IPS DF 4.7 (cell line): ENCODE data around the gene UQCRC2.
"Not testable (repeated sequence)": the region's sequence is repeated elsewhere in the genome, so short reads cannot be mapped to it uniquely, and the experiment has no call there.

Experiments
- DNase-seq: peaks from one replicate; pipeline ENCODE4 v3.0.0-alpha.2; 2013; ENCODE audit warnings: low spot score; ENCODE audit errors: extremely low read depth

The UQCRC2 gene

GRCh38 chr16:21980032-21980431, 26.9 kb downstream of the UQCRC2 start:
- no peak for DNase-seq

GRCh38 chr16:21982108-21982507, 28.9 kb downstream of the UQCRC2 start:
- DNase-seq = no peak

- no peak for DNase-seq
Measured at GRCh38 chr16:21984062-21984461, 30.9 kb downstream of the UQCRC2 start.

GRCh38 chr16:21985524-21985923, 32.4 kb downstream of the UQCRC2 start:
- no peak for DNase-seq

DNA sequence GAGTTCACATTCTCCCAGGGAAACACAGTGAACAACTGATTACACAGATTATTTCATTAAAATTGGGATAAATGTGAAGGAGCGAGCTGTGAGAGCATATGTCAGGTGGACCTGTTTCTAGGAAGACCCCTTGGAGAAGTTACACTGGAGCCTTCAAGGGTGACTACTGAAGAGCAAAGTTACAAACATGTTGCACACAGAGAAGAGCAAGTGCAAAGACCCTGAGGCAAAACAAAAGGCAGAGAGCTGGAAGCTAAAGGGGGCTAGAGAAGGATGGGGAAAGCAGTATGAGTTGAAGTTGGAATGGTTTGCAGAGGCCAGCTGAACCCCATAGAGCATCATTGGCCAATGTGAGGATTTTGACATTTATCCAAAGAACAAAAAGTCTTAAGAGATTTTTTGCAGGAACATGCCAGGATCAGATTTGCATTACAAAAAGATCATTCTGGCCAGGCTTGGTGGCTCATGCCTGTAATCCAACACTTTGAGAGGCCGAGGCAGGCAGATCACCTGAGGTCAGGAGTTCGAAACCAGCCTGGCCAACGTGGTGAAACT, 33.6 kb downstream of the UQCRC2 start:
- no peak for DNase-seq

DNA sequence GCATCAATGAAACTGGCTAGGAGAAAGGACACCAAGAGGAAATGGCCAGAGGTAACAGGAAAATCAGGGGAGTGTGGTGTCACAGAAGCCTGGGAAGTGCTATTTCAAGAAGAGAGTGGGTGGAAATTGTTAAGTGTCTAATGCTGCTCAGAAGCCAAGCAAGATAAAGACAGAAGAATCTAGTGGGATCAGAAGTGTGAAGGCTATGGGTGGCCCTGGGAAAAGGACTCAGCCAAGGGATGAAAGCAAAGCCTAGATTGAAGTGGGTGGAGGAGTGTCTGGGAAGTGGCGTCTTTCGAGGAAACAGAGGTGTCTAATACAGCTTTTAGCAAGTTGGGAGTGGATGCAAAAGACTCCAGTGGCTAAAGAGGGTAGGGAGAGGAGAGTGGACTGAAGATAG, 34.3 kb downstream of the UQCRC2 start:
- DNase-seq = no peak

- no peak for DNase-seq
Measured at GRCh38 chr16:21989133-21989532, 36.0 kb downstream of the UQCRC2 start.

GRCh38 chr16:21989751-21990150, 36.6 kb downstream of the UQCRC2 start:
- DNase-seq = no peak

DNA sequence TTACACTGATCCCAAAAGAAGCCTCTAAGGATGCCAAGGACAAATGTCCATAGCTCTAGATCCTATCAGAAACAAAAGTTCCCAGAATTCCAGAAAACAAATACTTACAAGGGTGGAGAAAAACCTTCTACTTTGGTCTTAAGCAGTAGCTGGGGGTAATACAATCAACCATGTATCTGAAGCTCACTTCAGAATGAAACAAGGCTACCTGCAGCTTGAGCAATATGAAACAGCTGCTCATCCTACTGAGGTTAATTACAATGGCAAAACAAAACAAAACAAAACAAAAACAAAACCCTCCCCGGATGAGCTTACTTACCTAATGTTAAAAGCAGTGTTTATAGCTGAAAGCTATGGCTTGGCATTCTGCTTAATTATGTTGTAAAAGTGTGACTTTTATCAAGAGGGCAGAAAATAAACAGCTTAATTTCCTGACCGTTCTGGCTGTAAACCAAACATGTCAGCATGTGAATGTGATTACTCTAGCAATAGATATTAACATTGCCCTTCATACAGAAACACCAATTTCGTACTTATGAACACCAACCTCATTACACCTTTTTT, 37.3 kb downstream of the UQCRC2 start:
- no peak for DNase-seq

GRCh38 chr16:21991621-21992020, 38.5 kb downstream of the UQCRC2 start:
- DNase-seq = no peak

GRCh38 chr16:21994856-21995465, 41.8 kb downstream of the UQCRC2 start:
- DNase-seq = no peak

DNA sequence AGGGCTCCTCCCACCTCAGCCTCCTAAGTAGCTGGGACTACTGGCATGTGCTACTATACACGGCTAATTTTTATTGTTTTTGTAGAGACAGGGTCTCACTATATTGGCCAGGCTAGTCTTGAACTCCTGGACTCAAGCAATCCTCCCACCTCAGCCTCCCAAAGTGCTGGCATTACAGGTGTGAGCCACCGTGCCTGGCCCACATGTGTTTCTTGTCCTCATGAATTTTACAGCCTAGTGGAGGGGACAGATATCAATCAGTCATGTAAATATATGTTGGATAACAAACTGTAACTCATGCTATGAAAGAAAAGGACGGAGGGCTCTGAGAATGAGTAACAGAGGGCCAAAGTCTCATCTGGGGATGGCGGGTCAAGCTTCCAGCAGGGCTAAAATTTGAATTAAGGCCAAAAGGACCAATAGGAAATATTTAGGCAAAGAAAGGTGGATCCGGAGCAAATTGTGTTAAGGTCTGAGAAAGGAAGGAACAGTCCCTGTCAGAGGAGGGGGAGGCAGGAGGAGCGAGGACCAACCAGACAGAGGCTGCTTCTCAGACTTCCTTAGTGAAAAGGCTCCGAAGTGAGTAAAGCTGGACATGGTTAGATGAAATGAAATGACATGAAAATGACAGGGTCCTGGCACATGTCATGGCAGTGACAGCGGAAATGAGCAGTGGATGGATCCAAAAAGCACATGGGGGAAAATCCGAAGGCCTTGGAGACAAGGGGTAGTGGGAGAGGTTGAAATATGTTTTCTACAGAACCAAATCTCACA, 43.9 kb downstream of the UQCRC2 start:
- DNase-seq = no peak

- no peak for DNase-seq
Measured at GRCh38 chr16:21997697-21998480, 44.7 kb downstream of the UQCRC2 start.

DNA sequence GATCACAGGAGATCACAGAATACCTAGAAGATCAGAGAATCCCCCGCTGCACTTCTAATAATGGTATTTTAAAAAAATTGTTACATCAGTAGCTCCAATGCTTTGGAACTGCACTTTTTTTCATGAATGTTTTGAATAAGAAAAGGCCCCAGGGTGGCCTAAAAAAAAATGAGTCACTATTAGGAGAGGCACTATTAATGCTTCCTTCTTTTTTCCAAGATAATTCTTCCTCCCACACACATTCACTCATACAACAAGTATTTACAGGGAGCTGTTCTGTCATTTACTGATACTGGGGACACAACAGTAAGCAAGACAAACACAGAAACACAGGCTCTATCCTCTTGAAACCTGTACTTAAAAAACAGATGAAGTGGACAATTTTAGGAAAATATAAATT, 48.4 kb downstream of the UQCRC2 start:
- DNase-seq = no peak

DNA sequence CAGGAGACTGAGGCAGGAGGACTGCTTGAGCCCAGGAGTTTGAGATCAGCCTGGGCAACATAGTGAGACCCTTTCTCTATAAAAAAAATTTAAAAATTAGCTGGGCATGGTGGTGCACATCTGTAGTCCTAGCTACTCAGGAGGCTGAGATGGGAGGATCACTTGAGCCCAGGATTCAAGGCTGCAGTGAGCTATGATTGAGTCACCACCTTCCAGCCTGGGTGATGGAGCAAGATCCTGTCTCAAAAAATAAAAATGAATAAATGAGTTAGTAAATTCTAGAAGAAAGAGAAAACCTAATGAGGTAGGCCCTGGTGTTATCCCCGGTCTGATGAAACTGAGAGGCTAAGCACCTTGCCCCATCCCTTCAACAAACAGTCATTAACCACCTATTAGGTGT, 48.9 kb downstream of the UQCRC2 start:
- not testable (repeated sequence) for DNase-seq

GRCh38 chr16:22003195-22003594, 50.0 kb downstream of the UQCRC2 start:
- no peak for DNase-seq

- no peak for DNase-seq
Measured at GRCh38 chr16:22004341-22004740, 51.2 kb downstream of the UQCRC2 start.

DNA sequence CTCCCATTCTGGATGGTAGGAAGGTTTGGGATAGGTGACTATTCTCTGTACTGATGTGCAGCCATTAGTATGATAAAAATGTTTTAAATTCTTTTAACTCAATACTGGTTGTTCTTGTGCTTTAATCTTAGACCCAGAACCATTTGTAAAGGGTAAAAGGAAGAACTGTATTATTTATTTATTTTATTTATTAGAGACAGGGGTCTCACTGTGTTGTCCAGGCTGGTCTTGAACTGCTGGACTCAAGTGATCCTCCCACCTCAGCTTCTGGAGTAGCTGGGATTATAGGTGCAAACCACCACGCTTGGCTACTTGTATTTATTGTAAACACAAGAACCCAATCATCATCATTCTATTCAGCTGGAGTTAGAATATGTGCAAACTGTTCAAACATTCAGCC, 52.6 kb downstream of the UQCRC2 start:
- DNase-seq = no peak

GRCh38 chr16:22006636-22007035, 53.5 kb downstream of the UQCRC2 start:
- no peak for DNase-seq

- no peak for DNase-seq
Measured at GRCh38 chr16:22007159-22007508, 54.0 kb downstream of the UQCRC2 start.

GRCh38 chr16:22007509-22008214, 54.5 kb downstream of the UQCRC2 start, which contains the start of gene MOSMO:
MOSMO (plus strand) TSS chr16:22008111; CDS start chr16:22008302, 191 bp downstream.
- no peak for DNase-seq
